GM21447 (cell line): ENCODE results near the gene GPC4.
"Not testable (repeated sequence)": the region's sequence is repeated elsewhere in the genome, so short reads cannot be mapped to it uniquely, and the experiment has no call there.

Experiments
- ATAC-seq: cut with Tn5 transposase; IDR thresholded peaks from one replicate; pipeline ENCODE4 v1.9.1; 2021; ENCODE audit not compliant: unreplicated experiment

The GPC4 gene

GRCh38 chrX:133369065-133369464, 46.2 kb downstream of the GPC4 start:
- no peak for ATAC-seq

GRCh38 chrX:133366735-133367134, 48.6 kb downstream of the GPC4 start:
- ATAC-seq: no peak

- no peak for ATAC-seq
Observed at GRCh38 chrX:133365871-133366611, 49.2 kb downstream of the GPC4 start.

- ATAC-seq: no peak
Observed at GRCh38 chrX:133364865-133365264, 50.4 kb downstream of the GPC4 start.

- ATAC-seq: no peak
Observed at GRCh38 chrX:133364196-133364595, 51.1 kb downstream of the GPC4 start.

GRCh38 chrX:133362538-133362937, 52.8 kb downstream of the GPC4 start:
- ATAC-seq: no peak

- no peak for ATAC-seq
Observed at GRCh38 chrX:133359466-133359865, 55.8 kb downstream of the GPC4 start.

GRCh38 chrX:133353233-133353632, 62.1 kb downstream of the GPC4 start:
- no peak for ATAC-seq

- ATAC-seq: no peak
Observed at GRCh38 chrX:133350751-133351150, 64.5 kb downstream of the GPC4 start.

- ATAC-seq: no peak
Observed at GRCh38 chrX:133346026-133346425, 69.3 kb downstream of the GPC4 start.

GRCh38 chrX:133339566-133339965, 75.7 kb downstream of the GPC4 start:
- no peak for ATAC-seq

- ATAC-seq: no peak
Observed at GRCh38 chrX:133337250-133337649, 78.0 kb downstream of the GPC4 start.

GRCh38 chrX:133335027-133335426, 80.3 kb downstream of the GPC4 start:
- ATAC-seq: no peak

- ATAC-seq: no peak
Observed at GRCh38 chrX:133333154-133333750, 82.0 kb downstream of the GPC4 start.

GRCh38 chrX:133332737-133333136, 82.6 kb downstream of the GPC4 start:
- ATAC-seq: no peak

- ATAC-seq: no peak
Observed at GRCh38 chrX:133330956-133331355, 84.3 kb downstream of the GPC4 start.

- no peak for ATAC-seq
Observed at GRCh38 chrX:133325422-133325821, 89.9 kb downstream of the GPC4 start.

GRCh38 chrX:133323431-133323830, 91.9 kb downstream of the GPC4 start:
- ATAC-seq: no peak

GRCh38 chrX:133322269-133322668, 93.0 kb downstream of the GPC4 start:
- ATAC-seq: not testable (repeated sequence)

GRCh38 chrX:133321451-133321850, 93.8 kb downstream of the GPC4 start:
- ATAC-seq: no peak

GRCh38 chrX:133314281-133314680, 101.0 kb downstream of the GPC4 start:
- no peak for ATAC-seq

- ATAC-seq: no peak
Observed at GRCh38 chrX:133308499-133308897, 106.8 kb downstream of the GPC4 start.
